Vagina (tissue), 2 donors: ENCODE data around the gene BGN. TPM values are rescaled to one million over a fixed set of nuclear protein-coding genes. Genes with fewer than 3 reads are reported as not detected.

Experiments
- DNase-seq, 2 donors: peaks; one replicate each; pipeline ENCODE4 v3.0.0-alpha.2; 2017; ENCODE audit errors: extremely low spot score in 2 of 2
- H3K27ac ChIP-seq: fragments of 200-600 bp; sonication (generic); one replicate; pipeline ENCODE4 v1.5.1; 2019
- H3K27me3 ChIP-seq: fragments of 200-600 bp; sonication (generic); one replicate; pipeline ENCODE4 v1.5.1; 2019
- H3K36me3 ChIP-seq, 2 donors: fragments of 200-600 bp; sonication (generic); one replicate each; pipeline ENCODE4 v1.5.1; 2017 to 2019
- H3K4me1 ChIP-seq: fragments of 200-600 bp; sonication (generic); one replicate; pipeline ENCODE4 v1.5.1; 2019
- H3K4me3 ChIP-seq, 2 donors: fragments of 200-600 bp; sonication (generic); 1 replicate in 1 of 2; 2 replicates in 1 of 2; pipeline ENCODE4 v1.5.1; 2016 to 2019
- H3K9me3 ChIP-seq: fragments of 200-600 bp; sonication (generic); one replicate; pipeline ENCODE4 v1.5.1; 2019
- CTCF ChIP-seq, 3 experiments: fragments of 450-650 bp in 2 of 3; fragments of 200-600 bp in 1 of 3; sonication (generic) in 1 of 3; IDR thresholded peaks; one replicate each; pipeline ENCODE4 v1.5.1; 2017 to 2019; ENCODE audit warnings: antibody characterized with exemption in 3 of 3, mild to moderate bottlenecking in 2 of 3, moderate library complexity in 2 of 3
- POLR2A ChIP-seq, 2 donors: fragments of 450-650 bp; IDR thresholded peaks; one replicate each; pipeline ENCODE4 v1.6.1; 2017; ENCODE audit warnings: antibody characterized with exemption in 2 of 2, mild to moderate bottlenecking in 2 of 2, moderate library complexity in 2 of 2
- POLR2AphosphoS5 ChIP-seq, 2 donors: sonication (generic); formaldehyde crosslinking; IDR thresholded peaks; one replicate each; pipeline ENCODE4 v1.9.0; 2017; ENCODE audit warnings: antibody characterized with exemption in 2 of 2, mild to moderate bottlenecking in 2 of 2, low read depth in 1 of 2; ENCODE audit not compliant: insufficient read depth in 1 of 2
- intact Hi-C: fragments of 100-400 bp; cut with DNase I; formaldehyde crosslinking; loops from one replicate; pipeline ENCODE4 v1.15.1; 2023
- total RNA-seq: library from RNA; depleted of rRNA; stranded (reverse); fragments of >200 nt; gene quantifications from one replicate; pipeline ENCODE4 v1.2.3, GENCODE V29; 2016

The BGN gene
- total RNA-seq, 1 donor from 2014 or later, result 106 TPM

GRCh38 chrX:153482376-153483015 is 12.3 kb upstream of the BGN start:
- TF ChIP-seq CTCF (IDR thresholded peaks at IDR 0.05) (no peak), POLR2AphosphoS5 (IDR thresholded peaks at IDR 0.05; ENCODE audit: insufficient read depth in 1 of 2, low read depth in 1 of 2) (no peak), POLR2A (IDR thresholded peaks at IDR 0.05) (no peak)
- Histone ChIP-seq H3K4me1 (peaks cover 17% of the 10 kb centered on the region), H3K36me3 (no peaks in the 10 kb centered on the region), H3K27me3 (no peaks in the 10 kb centered on the region), H3K4me3 (no peak overlapping the region), H3K9me3 (no peaks in the 10 kb centered on the region), H3K27ac (no peak overlapping the region)
- intact Hi-C loops, result no loop called here
- no peak for DNase-seq

GRCh38 chrX:153485396-153486080 is 9.2 kb upstream of the BGN start:
- no peaks in the 10 kb centered on the region for H3K36me3 ChIP-seq
- H3K27ac ChIP-seq, result no peak overlapping the region
- H3K27me3 ChIP-seq, result no peaks in the 10 kb centered on the region
- no peak for TF ChIP-seq POLR2A (IDR thresholded peaks at IDR 0.05)
- TF ChIP-seq POLR2AphosphoS5 (IDR thresholded peaks at IDR 0.05; ENCODE audit: insufficient read depth in 1 of 2, low read depth in 1 of 2), result no peak
- no peak for TF ChIP-seq CTCF (IDR thresholded peaks at IDR 0.05)
- intact Hi-C loops, result no loop called here
- DNase-seq, result no peak
- H3K4me3 ChIP-seq, result no peak overlapping the region
- H3K9me3 ChIP-seq, result no peaks in the 10 kb centered on the region
- peaks cover 25% of the 10 kb centered on the region for H3K4me1 ChIP-seq

GRCh38 chrX:153486171-153486570 is 8.6 kb upstream of the BGN start:
- Histone ChIP-seq H3K27me3 (no peaks in the 10 kb centered on the region), H3K4me3 (no peak overlapping the region), H3K4me1 (peaks cover 20% of the 10 kb centered on the region), H3K36me3 (no peaks in the 10 kb centered on the region), H3K9me3 (no peaks in the 10 kb centered on the region), H3K27ac (no peak overlapping the region)
- intact Hi-C loops, result no loop called here
- TF ChIP-seq POLR2AphosphoS5 (IDR thresholded peaks at IDR 0.05; ENCODE audit: insufficient read depth in 1 of 2, low read depth in 1 of 2) (no peak), CTCF (IDR thresholded peaks at IDR 0.05) (no peak), POLR2A (IDR thresholded peaks at IDR 0.05) (no peak)
- no peak for DNase-seq

GRCh38 chrX:153487590-153488071 is 7.1 kb upstream of the BGN start:
- DNase-seq, result no peak
- peaks cover 30% of the 10 kb centered on the region for H3K4me1 ChIP-seq
- TF ChIP-seq CTCF (IDR thresholded peaks at IDR 0.05), result no peak
- TF ChIP-seq POLR2A (IDR thresholded peaks at IDR 0.05), result no peak
- no peak for TF ChIP-seq POLR2AphosphoS5 (IDR thresholded peaks at IDR 0.05; ENCODE audit: insufficient read depth in 1 of 2, low read depth in 1 of 2)
- H3K4me3 ChIP-seq, result no peak overlapping the region
- H3K27me3 ChIP-seq, result no peaks in the 10 kb centered on the region
- no peaks in the 10 kb centered on the region for H3K36me3 ChIP-seq
- intact Hi-C loops, result no loop called here
- H3K9me3 ChIP-seq, result no peaks in the 10 kb centered on the region
- peak overlapping the region; percentile 36 for H3K27ac ChIP-seq
